H9 (cell line): ENCODE results near the gene GPR137B. TPM values are rescaled to one million over a fixed set of nuclear protein-coding genes. Genes with fewer than 3 reads are reported as not detected.

Source experiments
- DNase-seq: peaks from one replicate; pipeline ENCODE4 v3.0.0-alpha.2; 2017
- H2AFZ ChIP-seq: one replicate; pipeline ENCODE4 v1.6.1; 2013; ENCODE audit warnings: mild to moderate bottlenecking, low read length, control low read depth, moderate library complexity
- H2AK5ac ChIP-seq: 2 replicates; pipeline ENCODE4 v1.6.1; 2013; ENCODE audit warnings: low read length, control low read depth, mixed read lengths; ENCODE audit not compliant: insufficient read length
- H2BK120ac ChIP-seq: one replicate; pipeline ENCODE4 v1.6.1; 2013; ENCODE audit warnings: low read depth, mild to moderate bottlenecking, low read length, control low read depth, inconsistent platforms; ENCODE audit not compliant: poor library complexity, severe bottlenecking
- H2BK12ac ChIP-seq: 2 replicates; pipeline ENCODE4 v1.6.1; 2013; ENCODE audit warnings: low read length, control low read depth, mixed read lengths, low read depth; ENCODE audit not compliant: insufficient read length
- H2BK15ac ChIP-seq: 2 replicates; pipeline ENCODE4 v1.6.1; 2013; ENCODE audit warnings: low read depth, low read length, control low read depth
- H2BK20ac ChIP-seq: one replicate; pipeline ENCODE4 v1.6.1; 2013; ENCODE audit warnings: low read depth, mild to moderate bottlenecking, low read length, control low read depth, inconsistent platforms; ENCODE audit not compliant: poor library complexity, severe bottlenecking
- H2BK5ac ChIP-seq: 2 replicates; pipeline ENCODE4 v1.6.1; 2013; ENCODE audit warnings: low read length, control low read depth, mixed read lengths; ENCODE audit not compliant: insufficient read length
- H3K14ac ChIP-seq: 2 replicates; pipeline ENCODE4 v1.6.1; 2013; ENCODE audit warnings: low read length, control low read depth; ENCODE audit not compliant: insufficient read depth
- H3K18ac ChIP-seq: 2 replicates; pipeline ENCODE4 v1.6.1; 2013; ENCODE audit warnings: low read depth, mild to moderate bottlenecking, mixed read lengths, low read length, control low read depth; ENCODE audit not compliant: insufficient read length
- H3K23ac ChIP-seq: 2 replicates; pipeline ENCODE4 v1.6.1; 2013; ENCODE audit warnings: low read length, control low read depth, mixed read lengths, low read depth; ENCODE audit not compliant: insufficient read length
- H3K23me2 ChIP-seq: 2 replicates; pipeline ENCODE4 v1.6.1; 2013; ENCODE audit warnings: low read depth, mild to moderate bottlenecking, mixed read lengths, low read length, control low read depth; ENCODE audit not compliant: insufficient read length, poor library complexity, severe bottlenecking
- H3K27ac ChIP-seq: 2 replicates; pipeline ENCODE4 v1.5.1; 2013; ENCODE audit warnings: low read length, control low read depth, mixed read lengths, low read depth; ENCODE audit not compliant: insufficient read length
- H3K27me3 ChIP-seq: 2 replicates; pipeline ENCODE4 v1.6.1; 2013; ENCODE audit warnings: low read length, control low read depth, inconsistent platforms; ENCODE audit not compliant: insufficient read depth
- H3K4ac ChIP-seq: 2 replicates; pipeline ENCODE4 v1.6.1; 2013; ENCODE audit warnings: low read depth, mild to moderate bottlenecking, control low read depth, inconsistent platforms, low read length, moderate library complexity
- H3K4me1 ChIP-seq: 2 replicates; pipeline ENCODE4 v1.6.1; 2013; ENCODE audit warnings: low read length, control low read depth, inconsistent platforms; ENCODE audit not compliant: insufficient read depth
- H3K4me2 ChIP-seq: 2 replicates; pipeline ENCODE4 v1.6.1; 2013; ENCODE audit warnings: low read length, control low read depth, mixed read lengths; ENCODE audit not compliant: insufficient read length, insufficient read depth
- H3K56ac ChIP-seq: 2 replicates; pipeline ENCODE4 v1.6.1; 2013; ENCODE audit warnings: low read depth, mild to moderate bottlenecking, mixed read lengths, low read length, control low read depth; ENCODE audit not compliant: insufficient read length
- H3K79me1 ChIP-seq: 2 replicates; pipeline ENCODE4 v1.6.1; 2013; ENCODE audit warnings: low read depth, mild to moderate bottlenecking, moderate library complexity, low read length, control low read depth, inconsistent platforms; ENCODE audit not compliant: insufficient read depth, poor library complexity, severe bottlenecking
- H3K79me2 ChIP-seq: 2 replicates; pipeline ENCODE4 v1.6.1; 2013; ENCODE audit warnings: low read length, control low read depth, inconsistent platforms; ENCODE audit not compliant: insufficient read depth
- H3K9ac ChIP-seq: 2 replicates; pipeline ENCODE4 v1.6.1; 2013; ENCODE audit warnings: low read length, control low read depth, mixed read lengths; ENCODE audit not compliant: insufficient read length; ENCODE audit errors: extremely low read depth
- H3K9me3 ChIP-seq: one replicate; pipeline ENCODE4 v1.6.1; 2013; ENCODE audit warnings: low read depth, low read length, inconsistent platforms; ENCODE audit not compliant: control insufficient read depth
- H3T11ph ChIP-seq: one replicate; pipeline ENCODE4 v1.6.1; 2013; ENCODE audit warnings: mild to moderate bottlenecking, low read length, control low read depth, inconsistent platforms
- H4K20me1 ChIP-seq: one replicate; pipeline ENCODE4 v1.6.1; 2013; ENCODE audit not compliant: control insufficient read depth, insufficient read length, insufficient read depth
- H4K5ac ChIP-seq: 2 replicates; pipeline ENCODE4 v1.6.1; 2013; ENCODE audit warnings: low read depth, mild to moderate bottlenecking, mixed read lengths, low read length, control low read depth; ENCODE audit not compliant: insufficient read length
- H4K8ac ChIP-seq: replicated peaks from 2 replicates; pipeline ENCODE4 v1.6.1; 2013; ENCODE audit warnings: low read length, control low read depth, mixed read lengths, low read depth; ENCODE audit not compliant: insufficient read length
- H4K91ac ChIP-seq: 2 replicates; pipeline ENCODE4 v1.6.1; 2013; ENCODE audit warnings: low read depth, mild to moderate bottlenecking, moderate library complexity, mixed read lengths, low read length, control low read depth; ENCODE audit not compliant: insufficient read length
- H3K27ac Mint-ChIP-seq, 3 experiments: 2 replicates in 2 of 3; 3 replicates in 1 of 3; pipeline ENCODE4 v1.8.0; 2020 to 2021; ENCODE audit warnings: mixed read lengths in 3 of 3, mild to moderate bottlenecking in 1 of 3, moderate library complexity in 1 of 3
- H3K27me3 Mint-ChIP-seq: 2 replicates; pipeline ENCODE4 v1.8.0; 2021; ENCODE audit warnings: low read depth, mild to moderate bottlenecking, moderate library complexity, mixed read lengths
- H3K36me3 Mint-ChIP-seq, 3 experiments: 2 replicates in 2 of 3; 3 replicates in 1 of 3; pipeline ENCODE4 v1.8.0; 2020 to 2021; ENCODE audit warnings: low read depth in 3 of 3, mixed read lengths in 3 of 3; ENCODE audit not compliant: insufficient read depth in 1 of 3
- H3K4me1 Mint-ChIP-seq, 2 experiments: 2 replicates each; pipeline ENCODE4 v1.8.0; 2020; ENCODE audit warnings: mixed read lengths in 2 of 2
- H3K4me3 Mint-ChIP-seq, 2 experiments: 2 replicates in 1 of 2; 3 replicates in 1 of 2; pipeline ENCODE4 v1.8.0; 2020 to 2021; ENCODE audit warnings: mild to moderate bottlenecking in 2 of 2, mixed read lengths in 2 of 2, moderate library complexity in 1 of 2
- H3K9me3 Mint-ChIP-seq, 2 experiments: 2 replicates in 1 of 2; 3 replicates in 1 of 2; pipeline ENCODE4 v1.8.0; 2020; ENCODE audit warnings: mild to moderate bottlenecking in 2 of 2, mixed read lengths in 2 of 2, moderate library complexity in 1 of 2
- CTCF ChIP-seq: fragments of 200-600 bp; sonication (generic); conservative IDR thresholded peaks from 3 replicates; pipeline ENCODE4 v1.8.0; 2021; ENCODE audit warnings: antibody characterized with exemption, mild to moderate bottlenecking
- WGBS: extraction: QIAGEN DNeasy Blood & Tissue Kit; methylation state at CpG from one replicate; pipeline ENCODE4 v1.1.7; 2013; ENCODE audit warnings: missing lambda C conversion rate, low lambda C conversion rate, mixed read lengths; ENCODE audit not compliant: insufficient read length; ENCODE audit errors: extremely low coverage; 5-methylcytosine and 5-hydroxymethylcytosine counted together
- total RNA-seq: library from RNA; stranded (reverse); gene quantifications from 2 replicates; pipeline ENCODE4 v1.2.1, GENCODE V29; 2021

GPR137B gene
- total RNA-seq, 1 experiment from 2014 or later: 5.9 TPM

- Histone ChIP-seq H3K27me3 (no peaks in the 10 kb centered on the region), H2AK5ac (no peak overlapping the region), H4K91ac (no peak overlapping the region), H2BK15ac (no peak overlapping the region), H3K4ac (no peak overlapping the region), H3K9me3 (no peaks in the 10 kb centered on the region), H3T11ph (no peak overlapping the region), H3K4me1 (no peaks in the 10 kb centered on the region; the same call in 1 of the 2 replicates), H3K79me2 (no peaks in the 10 kb centered on the region), H3K4me2 (no peak overlapping the region), H3K23ac (no peak overlapping the region), H3K79me1 (no peaks in the 10 kb centered on the region), H3K27ac (no peak overlapping the region), H3K14ac (no peak overlapping the region), H2AFZ (no peak overlapping the region), H2BK12ac (no peak overlapping the region), H2BK5ac (no peak overlapping the region), H2BK20ac (no peak overlapping the region), H4K8ac (no peak overlapping the region), H2BK120ac (no peak overlapping the region), H4K20me1 (no peaks in the 10 kb centered on the region), H3K18ac (no peak overlapping the region), H3K9ac (no peak overlapping the region), H4K5ac (no peak overlapping the region), H3K23me2 (no peaks in the 10 kb centered on the region), H3K56ac (no peak overlapping the region)
- H3K27ac Mint-ChIP-seq: no peak overlapping the region
- WGBS: no CpG with 5 or more reads among the region's 8 CpGs
- no peaks in the 10 kb centered on the region; a peak in 1 of 7 replicates for H3K36me3 Mint-ChIP-seq
- no peak for TF ChIP-seq CTCF
- H3K4me1 Mint-ChIP-seq: peaks cover 16 to 17% of the 10 kb centered on the region in 2 experiments
- H3K9me3 Mint-ChIP-seq: no peaks in the 10 kb centered on the region
- H3K4me3 Mint-ChIP-seq: no peak overlapping the region
- no peaks in the 10 kb centered on the region for H3K27me3 Mint-ChIP-seq
- DNase-seq: no peak
Observed at GRCh38 chr1:236127045-236127444, 15.3 kb upstream of the GPR137B start.
